K562 (cell line): ENCODE measurements around the gene MOB1A. TPM values are rescaled to one million over a fixed set of nuclear protein-coding genes. Genes with fewer than 3 reads are reported as not detected.

ENCODE experiments used
- JUN ChIP-seq, 2 experiments: sonication (generic) in 1 of 2; formaldehyde crosslinking in 1 of 2; IDR thresholded peaks; 2 replicates each; pipeline versions ENCODE4 v1.6.1 to v1.8.0; 2012 to 2022; ENCODE audit warnings: borderline replicate concordance in 2 of 2, mild to moderate bottlenecking in 2 of 2, improper control_type of control experiment in 1 of 2, low read depth in 1 of 2, low read length in 1 of 2, missing genetic modification reagents in 1 of 2
- MAFG ChIP-seq: fragments of 450-650 bp; conservative IDR thresholded peaks from 2 replicates; pipeline ENCODE4 v1.6.1; 2016; ENCODE audit warnings: missing genetic modification characterization, missing compliant biosample characterization
- NR2C2 ChIP-seq, 2 experiments: fragments of 200-800 bp in 1 of 2; sonication (Bioruptor generic) in 1 of 2; sonication (generic) in 1 of 2; formaldehyde crosslinking in 1 of 2; IDR thresholded peaks; 2 replicates each; pipeline versions ENCODE4 v1.6.1 to v1.8.0; 2016 to 2022; ENCODE audit warnings: mild to moderate bottlenecking in 1 of 2, missing compliant biosample characterization in 1 of 2, missing genetic modification characterization in 1 of 2, missing genetic modification reagents in 1 of 2
- POLR2H ChIP-seq: IDR thresholded peaks from 2 replicates; pipeline ENCODE4 v1.6.1; 2016; ENCODE audit warnings: missing genetic modification characterization, low read depth, mild to moderate bottlenecking, control low read depth, missing compliant biosample characterization, moderate library complexity
- POU5F1 ChIP-seq: fragments of 150-350 bp; IDR thresholded peaks from 2 replicates; pipeline ENCODE4 v1.6.1; 2014; ENCODE audit warnings: borderline replicate concordance, low read length, low read depth, mild to moderate bottlenecking; ENCODE audit not compliant: partially characterized antibody
- SAFB2 ChIP-seq: fragments of 200-400 bp; formaldehyde crosslinking; IDR thresholded peaks from 2 replicates; pipeline ENCODE4 v1.6.1; 2018; ENCODE audit warnings: borderline replicate concordance, low read length, low read depth, moderate library complexity; ENCODE audit not compliant: severe bottlenecking
- ZNF133 ChIP-seq: fragments of 250-450 bp; sonication (Bioruptor Pico); IDR thresholded peaks from 2 replicates; pipeline ENCODE4 v1.4.0; 2020; ENCODE audit warnings: mild to moderate bottlenecking
- polyA plus RNA-seq, 8 experiments: library from polyadenylated mRNA; depleted of rRNA in 4 of 8; stranded (reverse) in 5 of 8; unstranded in 3 of 8; fragments of >200 nt; fragmentation: Nextera tagmentation in 2 of 8; fragmentation: Illumina TruSeq in 1 of 8; extraction: Ambion mirVana in 2 of 8; extraction: Trizol in 1 of 8; gene quantifications; 2 replicates each; pipeline versions ENCODE4 v1.2.1 to v1.2.3, GENCODE V29; 2011 to 2014; ENCODE audit warnings: inconsistent platforms in 1 of 8, missing spikeins in 1 of 8
- total RNA-seq, 7 experiments: library from RNA; depleted of rRNA in 6 of 7; stranded (reverse); fragments of >200 nt in 6 of 7; fragmentation: Illumina TruSeq in 2 of 7; extraction: Trizol in 2 of 7; gene quantifications; 2 replicates each; pipeline versions ENCODE4 v1.2.1 to v1.2.3, GENCODE V29; 2011 to 2021; ENCODE audit warnings: low replicate concordance in 1 of 7
- TF ChIP-seq, protein P1 (sequence below), 3 experiments: fragments of 200-800 bp in 1 of 3; fragments of 250-450 bp in 1 of 3; fragments of 450-650 bp in 1 of 3; sonication (Bioruptor Pico) in 1 of 3; sonication (Bioruptor generic) in 1 of 3; formaldehyde crosslinking in 1 of 3; IDR thresholded peaks; 2 replicates each; pipeline versions ENCODE4 v1.6.1 to v1.8.0; 2016 to 2022; ENCODE audit warnings: mild to moderate bottlenecking in 2 of 3, missing genetic modification characterization in 2 of 3, missing compliant biosample characterization in 1 of 3, moderate library complexity in 1 of 3

The MOB1A gene
- total and polyA plus RNA-seq, 9 of the 15 experiments (the other 6 are each of a cell fraction or from before 2014, with no cell fraction given), result 24.8 to 100 (median 60.2) TPM

DNA sequence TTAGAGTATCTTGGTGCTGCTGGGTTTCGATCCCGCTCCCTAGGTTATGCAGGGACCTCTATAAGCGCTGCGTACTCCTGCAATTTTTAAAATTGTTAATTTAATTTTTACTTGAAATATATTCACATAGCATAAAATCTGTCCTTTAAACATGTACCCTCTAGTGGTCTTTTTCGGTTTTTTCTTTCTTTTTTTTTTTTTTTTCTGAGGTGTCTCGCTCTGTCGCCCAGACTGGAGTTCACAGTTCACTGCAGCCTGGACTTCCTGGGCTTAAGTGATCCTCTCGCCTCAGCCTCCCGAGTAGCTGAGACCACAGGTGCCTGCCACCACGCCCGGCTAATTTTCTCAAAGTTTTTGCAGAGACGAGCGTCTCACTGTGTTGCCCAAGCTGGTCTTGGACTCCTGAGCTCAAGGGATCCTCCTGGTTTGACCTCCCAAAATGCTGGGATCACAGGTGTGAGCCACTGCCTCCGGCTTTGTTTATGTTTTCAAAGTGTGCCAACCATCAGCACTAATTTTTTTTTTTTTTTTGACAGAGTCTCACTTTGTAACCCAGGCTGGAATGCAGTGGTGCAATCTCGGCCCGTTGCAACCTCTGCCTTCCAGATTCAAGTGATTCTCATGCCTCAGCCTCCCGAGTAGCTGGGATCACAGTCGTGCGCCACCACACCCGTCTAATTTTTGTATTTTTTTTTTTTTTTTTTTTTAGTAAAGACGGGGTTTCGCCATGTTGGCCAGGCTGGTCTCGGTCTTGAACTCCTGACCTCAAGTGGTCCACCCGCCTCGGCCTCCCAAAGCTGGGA is 585 bp upstream of the MOB1A start (continued):
- TF ChIP-seq, protein P1, sequence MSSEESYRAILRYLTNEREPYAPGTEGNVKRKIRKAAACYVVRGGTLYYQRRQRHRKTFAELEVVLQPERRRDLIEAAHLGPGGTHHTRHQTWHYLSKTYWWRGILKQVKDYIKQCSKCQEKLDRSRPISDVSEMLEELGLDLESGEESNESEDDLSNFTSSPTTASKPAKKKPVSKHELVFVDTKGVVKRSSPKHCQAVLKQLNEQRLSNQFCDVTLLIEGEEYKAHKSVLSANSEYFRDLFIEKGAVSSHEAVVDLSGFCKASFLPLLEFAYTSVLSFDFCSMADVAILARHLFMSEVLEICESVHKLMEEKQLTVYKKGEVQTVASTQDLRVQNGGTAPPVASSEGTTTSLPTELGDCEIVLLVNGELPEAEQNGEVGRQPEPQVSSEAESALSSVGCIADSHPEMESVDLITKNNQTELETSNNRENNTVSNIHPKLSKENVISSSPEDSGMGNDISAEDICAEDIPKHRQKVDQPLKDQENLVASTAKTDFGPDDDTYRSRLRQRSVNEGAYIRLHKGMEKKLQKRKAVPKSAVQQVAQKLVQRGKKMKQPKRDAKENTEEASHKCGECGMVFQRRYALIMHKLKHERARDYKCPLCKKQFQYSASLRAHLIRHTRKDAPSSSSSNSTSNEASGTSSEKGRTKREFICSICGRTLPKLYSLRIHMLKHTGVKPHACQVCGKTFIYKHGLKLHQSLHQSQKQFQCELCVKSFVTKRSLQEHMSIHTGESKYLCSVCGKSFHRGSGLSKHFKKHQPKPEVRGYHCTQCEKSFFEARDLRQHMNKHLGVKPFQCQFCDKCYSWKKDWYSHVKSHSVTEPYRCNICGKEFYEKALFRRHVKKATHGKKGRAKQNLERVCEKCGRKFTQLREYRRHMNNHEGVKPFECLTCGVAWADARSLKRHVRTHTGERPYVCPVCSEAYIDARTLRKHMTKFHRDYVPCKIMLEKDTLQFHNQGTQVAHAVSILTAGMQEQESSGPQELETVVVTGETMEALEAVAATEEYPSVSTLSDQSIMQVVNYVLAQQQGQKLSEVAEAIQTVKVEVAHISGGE (CRISPR knock-in tag; IDR thresholded peaks at IDR 0.05), result no peak; a peak in 1 of 6 replicates
- TF ChIP-seq JUN (IDR thresholded peaks at IDR 0.05; ENCODE audit: borderline replicate concordance, low read depth, low read length), result no peak
- TF ChIP-seq JUN (CRISPR knock-in tag; IDR thresholded peaks at IDR 0.05; ENCODE audit: borderline replicate concordance), result no peak
- TF ChIP-seq POU5F1, result no peak
- TF ChIP-seq MAFG, result no peak
- no peak for TF ChIP-seq SAFB2
- TF ChIP-seq ZNF133 (CRISPR knock-in tag), result no peak
- no peak for TF ChIP-seq NR2C2 (CRISPR knock-in tag; IDR thresholded peaks at IDR 0.05)
- peak; percentile 77 for TF ChIP-seq NR2C2 (tag; IDR thresholded peaks at IDR 0.05)
- TF ChIP-seq POLR2H (tag), result peak; percentile 91; the same call in 1 of the 2 replicates
